Measurements from ENCODE around the gene PCBP2.

DNA sequence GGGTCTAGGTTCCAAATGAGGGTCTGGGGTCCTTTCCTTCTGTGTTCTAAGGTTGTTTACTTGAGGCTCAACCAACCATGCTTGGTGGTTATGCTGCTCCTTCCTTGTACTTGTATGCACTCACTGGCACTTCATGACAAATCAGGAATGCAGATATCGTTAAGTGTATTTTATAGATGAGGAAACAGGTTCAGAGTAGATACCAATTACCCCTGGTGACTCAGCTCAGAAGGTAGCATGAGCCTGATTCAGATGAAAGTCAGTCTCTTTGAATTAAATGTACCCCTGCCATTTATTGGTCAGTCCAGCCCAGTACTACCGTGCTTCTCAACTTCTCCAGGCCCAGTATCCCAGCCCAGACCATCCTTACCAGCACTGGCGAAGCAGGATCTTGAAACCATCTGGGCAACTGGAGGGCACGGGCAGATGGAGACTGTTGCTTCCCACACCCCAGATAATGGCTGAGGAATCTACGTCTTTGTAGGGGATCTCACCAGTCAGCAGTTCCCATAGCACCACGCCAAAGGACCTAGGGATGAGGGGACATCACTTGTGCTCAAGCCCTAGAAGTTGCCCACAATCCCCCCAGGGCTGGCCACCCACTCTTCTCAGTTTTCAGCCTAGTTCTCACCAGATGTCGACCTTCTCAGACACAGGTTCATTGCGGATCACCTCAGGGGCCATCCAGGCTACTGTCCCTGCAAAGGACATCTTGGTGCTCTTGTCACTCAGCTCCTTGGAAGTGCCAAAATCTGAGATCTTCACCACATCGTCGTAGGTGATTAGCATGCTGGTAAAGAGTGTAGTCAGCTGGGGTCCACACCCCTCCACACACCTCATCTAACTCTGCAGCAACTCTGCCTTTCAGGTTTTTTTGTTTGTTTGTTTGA lies 33.0 kb downstream of the PCBP2 start:
- no peak for TF ChIP-seq CTCF (IDR thresholded peaks at IDR 0.05)
- no peak for TF ChIP-seq POLR2A (IDR thresholded peaks at IDR 0.05)
- TF ChIP-seq POLR2AphosphoS5 (IDR thresholded peaks at IDR 0.05) = no peak
